GM21619 (cell line): Measurements from ENCODE around the gene MBD6.
A peak's percentile ranks its signal among the peaks of the same experiment; 100 is the strongest.

Experiments used
- ATAC-seq: cut with Tn5 transposase; IDR thresholded peaks from one replicate; pipeline ENCODE4 v1.9.1; 2021; ENCODE audit not compliant: unreplicated experiment

MBD6 gene, protein sequence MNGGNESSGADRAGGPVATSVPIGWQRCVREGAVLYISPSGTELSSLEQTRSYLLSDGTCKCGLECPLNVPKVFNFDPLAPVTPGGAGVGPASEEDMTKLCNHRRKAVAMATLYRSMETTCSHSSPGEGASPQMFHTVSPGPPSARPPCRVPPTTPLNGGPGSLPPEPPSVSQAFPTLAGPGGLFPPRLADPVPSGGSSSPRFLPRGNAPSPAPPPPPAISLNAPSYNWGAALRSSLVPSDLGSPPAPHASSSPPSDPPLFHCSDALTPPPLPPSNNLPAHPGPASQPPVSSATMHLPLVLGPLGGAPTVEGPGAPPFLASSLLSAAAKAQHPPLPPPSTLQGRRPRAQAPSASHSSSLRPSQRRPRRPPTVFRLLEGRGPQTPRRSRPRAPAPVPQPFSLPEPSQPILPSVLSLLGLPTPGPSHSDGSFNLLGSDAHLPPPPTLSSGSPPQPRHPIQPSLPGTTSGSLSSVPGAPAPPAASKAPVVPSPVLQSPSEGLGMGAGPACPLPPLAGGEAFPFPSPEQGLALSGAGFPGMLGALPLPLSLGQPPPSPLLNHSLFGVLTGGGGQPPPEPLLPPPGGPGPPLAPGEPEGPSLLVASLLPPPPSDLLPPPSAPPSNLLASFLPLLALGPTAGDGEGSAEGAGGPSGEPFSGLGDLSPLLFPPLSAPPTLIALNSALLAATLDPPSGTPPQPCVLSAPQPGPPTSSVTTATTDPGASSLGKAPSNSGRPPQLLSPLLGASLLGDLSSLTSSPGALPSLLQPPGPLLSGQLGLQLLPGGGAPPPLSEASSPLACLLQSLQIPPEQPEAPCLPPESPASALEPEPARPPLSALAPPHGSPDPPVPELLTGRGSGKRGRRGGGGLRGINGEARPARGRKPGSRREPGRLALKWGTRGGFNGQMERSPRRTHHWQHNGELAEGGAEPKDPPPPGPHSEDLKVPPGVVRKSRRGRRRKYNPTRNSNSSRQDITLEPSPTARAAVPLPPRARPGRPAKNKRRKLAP

DNA sequence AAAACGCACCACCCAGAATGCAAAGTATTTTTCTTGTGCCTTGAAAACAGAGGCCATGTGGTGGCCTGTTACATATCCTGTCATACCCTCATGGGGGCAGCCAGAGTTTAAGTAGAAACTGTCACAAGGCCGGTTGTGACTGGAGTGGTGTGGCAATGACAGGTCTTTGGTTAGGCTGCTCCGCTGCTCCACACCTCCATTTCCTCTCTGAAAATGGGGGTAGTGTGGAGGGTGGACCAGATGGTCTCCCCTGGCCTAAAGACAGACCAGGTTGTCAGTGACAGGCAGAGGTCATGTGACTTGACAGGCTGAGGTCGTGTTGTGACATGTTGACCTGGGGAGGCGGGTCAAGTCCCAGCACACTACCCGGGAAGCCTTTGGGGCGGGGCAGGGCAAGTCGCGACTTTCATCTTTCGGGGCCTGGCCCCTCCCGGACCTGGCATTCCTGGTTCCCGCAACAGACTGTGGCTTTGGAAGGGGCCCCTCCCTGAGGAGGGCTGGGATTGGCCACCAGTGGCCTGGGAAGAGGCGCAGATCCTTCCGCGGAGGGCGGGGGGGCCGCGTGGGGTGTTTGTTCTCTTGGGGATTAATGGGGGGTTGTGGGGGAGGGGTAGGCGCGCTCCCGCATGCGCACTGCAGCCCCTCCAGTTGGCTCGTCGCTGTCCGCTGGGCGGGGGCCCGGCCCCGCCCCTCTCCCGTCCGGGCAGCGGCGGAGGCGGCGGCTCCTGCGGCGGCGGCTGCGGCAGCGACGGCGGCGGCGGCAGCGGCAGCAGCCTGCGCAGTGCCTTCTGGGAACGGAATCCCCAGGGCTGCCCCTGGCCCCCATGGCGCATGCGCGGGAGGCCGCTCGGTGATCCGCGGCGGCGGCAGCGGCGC is at the start of gene MBD6:
Gene MBD6 (plus strand): TSS at position 814 of the 876 bp plus-strand sequence. CDS start 1,480 bp downstream, outside the sequence.
- peak; percentile 34 for ATAC-seq

DNA sequence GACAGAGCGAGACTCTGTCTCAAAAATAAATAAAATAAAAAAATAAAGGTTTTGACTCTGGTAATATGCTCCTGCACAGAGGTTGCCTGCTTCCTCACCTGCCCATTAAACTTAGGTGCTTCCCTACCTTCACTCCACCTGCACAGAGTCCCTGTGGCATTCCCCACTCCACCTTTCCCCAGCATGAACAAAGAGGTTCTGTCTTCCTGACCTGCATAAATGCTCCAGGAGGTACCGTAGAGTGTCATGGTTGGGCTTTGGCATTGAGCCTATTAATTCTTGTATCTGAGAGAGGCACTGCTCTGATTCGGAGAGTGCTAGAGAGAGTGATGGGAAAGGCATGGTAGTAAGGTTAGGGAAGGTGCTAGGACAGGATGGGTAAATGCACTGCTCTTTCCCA is 49.2 kb upstream of the MBD6 start:
- no peak for ATAC-seq

DNA sequence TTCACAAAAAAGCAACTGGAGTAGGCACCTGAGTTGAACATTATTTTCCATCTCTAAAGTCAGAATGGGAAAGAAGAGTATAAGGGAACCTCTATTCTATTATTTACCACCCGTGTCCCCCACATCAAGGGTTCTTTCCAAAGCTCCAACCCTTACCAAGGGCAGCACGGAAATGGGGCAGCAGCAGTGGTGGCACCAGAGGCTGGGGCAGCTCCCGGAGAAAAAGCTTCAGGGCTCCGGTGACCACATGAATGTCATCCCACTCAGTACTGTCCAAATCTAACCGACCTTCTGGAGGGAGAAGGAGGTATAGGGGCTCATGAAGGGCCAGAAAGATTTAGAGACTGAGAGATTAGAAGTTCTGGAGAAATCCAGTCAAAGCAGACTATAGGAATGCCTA is 48.7 kb upstream of the MBD6 start:
- ATAC-seq, result no peak

DNA sequence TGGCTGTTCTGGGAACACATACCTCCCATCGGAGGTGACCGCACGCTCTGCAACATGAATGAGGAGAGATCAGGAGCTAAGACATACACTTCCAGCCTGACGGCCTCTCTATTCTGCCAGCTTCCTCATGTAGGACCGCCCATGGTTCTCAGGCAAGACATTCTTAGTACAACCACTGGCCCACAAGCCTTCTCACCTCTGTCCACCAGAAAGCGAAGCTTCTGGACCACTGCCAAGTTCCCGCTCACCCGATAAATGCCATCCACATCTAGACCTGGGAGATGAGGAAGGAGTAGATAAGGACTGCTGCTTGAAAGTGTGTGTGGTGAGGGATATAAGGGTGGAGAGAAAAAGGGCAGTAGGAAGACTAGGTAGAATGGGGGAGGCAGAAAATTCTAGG is 48.2 kb upstream of the MBD6 start:
- no peak for ATAC-seq

DNA sequence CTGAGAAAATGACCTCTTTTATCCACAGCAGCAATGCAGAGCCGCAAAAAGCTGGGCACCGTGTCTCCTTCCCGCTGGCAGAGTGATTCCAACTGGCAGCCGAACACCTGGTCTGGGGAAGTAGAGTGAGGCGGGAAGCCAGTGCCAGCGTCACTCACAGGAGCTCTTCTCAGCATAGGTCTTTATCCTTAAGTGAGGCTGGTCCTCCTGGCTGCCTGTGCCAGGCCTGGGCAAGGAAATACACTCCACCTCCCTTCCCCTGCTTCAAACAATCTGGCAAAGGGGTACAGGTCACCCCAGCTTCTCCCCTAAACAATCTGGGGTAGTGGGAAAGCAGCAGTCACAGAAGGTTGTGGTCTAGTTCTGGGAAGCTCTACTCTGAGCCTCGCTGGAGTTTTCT is 47.8 kb upstream of the MBD6 start:
- ATAC-seq, result no peak

DNA sequence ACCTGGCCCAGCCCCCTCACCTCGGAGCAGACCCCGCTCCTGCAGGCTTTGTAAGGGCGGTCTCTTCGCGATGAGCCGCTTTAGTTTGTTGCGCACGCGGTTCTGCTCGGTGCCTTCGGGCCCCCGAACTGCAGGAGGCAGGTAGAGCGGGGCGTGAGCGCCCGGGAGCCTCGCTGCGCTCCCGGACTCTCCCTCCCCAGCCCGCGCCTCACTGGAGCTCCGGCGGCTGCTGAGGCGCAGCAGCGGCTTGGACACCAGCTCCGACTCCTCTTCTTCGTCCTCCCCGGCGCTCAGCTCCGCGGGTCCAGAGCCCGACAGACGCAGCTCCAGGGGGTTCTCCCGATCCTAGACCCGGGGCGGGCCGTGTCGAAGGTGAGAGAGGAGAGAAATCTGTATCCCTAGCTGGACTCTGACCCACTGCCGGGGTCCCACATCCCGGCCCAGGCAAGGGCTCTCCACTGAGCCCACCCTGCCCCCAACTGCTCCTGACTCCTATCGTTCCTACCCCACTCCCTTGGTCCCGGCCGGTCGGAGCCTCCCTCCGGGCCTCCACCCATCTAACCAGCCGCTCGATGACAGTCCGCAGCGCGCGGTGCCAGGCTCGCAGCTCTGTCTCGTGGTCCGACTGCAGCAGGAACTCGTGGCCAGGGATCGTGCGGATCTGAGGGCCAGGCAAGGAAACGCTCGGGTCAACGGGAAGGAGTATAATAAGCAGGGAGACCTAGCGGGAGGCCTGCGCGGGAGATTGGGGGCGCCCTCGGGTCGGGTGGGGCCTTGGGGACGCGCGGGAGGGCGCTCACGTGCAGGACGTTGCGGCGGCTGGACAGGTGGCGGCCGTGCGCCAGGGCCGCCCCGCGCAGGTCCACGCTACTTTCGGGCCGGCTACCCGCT is 47.1 kb upstream of the MBD6 start:
- ATAC-seq, result no peak

DNA sequence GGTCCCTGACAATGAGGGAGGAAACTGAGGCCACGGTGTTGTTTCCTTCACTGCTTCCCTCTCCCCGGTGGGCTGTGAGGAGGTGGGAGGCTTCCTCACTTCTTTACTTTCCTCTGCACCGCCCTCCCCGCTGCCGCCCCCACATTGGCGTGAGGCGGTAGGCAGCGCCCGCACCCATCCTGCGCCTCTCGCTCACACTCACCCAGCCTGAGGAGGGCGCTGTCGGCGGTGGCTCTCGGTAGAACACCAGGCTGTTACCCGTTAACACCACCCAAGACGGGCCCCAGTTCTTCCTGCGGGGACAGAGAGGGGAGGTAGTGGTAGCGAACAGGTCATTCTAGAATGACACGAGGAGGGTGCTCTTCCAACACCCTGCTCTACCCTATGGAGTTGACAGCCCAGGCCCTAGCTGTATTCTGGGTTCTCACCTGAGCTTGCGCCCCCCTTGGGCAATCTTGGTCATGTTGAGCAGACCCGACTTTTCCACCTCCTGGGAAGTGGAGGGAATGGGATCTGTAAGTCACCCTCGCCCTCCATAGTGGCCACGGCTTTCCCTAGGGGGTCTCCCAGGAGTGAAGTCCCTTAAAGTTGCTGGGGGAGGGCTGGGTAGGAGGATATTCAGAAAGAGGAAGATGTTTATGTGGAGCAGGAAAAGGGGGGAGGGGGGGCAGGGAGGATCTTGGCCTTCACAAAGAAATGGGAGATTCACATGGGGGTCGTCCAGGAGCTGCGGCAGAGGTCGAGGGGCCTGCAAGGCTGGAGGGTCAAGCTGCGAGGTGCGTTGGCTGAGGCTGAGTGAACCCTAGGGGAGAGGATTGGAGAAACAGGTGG is 46.2 kb upstream of the MBD6 start:
- peak; percentile 31 for ATAC-seq

DNA sequence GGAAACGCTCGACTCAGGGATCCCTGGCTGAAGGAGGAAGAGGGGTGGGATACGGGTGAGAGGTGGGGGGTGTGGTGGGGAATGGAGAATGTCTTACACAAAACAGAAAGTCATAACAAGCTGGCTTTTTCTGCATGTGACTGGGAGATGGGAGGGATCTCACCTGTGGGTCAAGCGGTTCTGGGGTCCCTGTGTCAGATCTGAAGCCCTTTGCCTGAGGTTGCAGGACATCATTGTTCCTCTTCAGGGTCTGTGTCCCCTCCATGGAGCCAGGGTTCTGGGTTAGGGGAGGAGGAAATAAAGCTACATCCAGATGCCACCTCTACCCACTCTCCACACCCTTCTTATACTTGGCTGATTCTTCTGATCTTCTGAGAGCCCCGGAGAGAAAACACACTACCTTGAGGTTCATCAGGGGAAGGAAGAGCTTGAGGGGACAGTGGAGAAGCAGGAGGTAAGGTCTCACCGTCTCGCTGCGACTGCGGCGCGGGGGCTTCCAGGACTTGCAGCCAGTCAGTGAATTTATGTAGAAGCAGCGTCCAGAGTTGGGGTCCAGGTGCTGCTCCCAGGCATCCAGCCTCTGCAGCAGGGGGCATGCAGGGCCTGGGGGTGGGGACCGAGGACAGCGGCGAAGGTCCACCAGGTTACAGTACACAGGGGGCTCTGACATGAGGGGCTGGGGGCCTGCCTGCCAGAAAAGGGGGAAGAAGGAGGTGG is 45.5 kb upstream of the MBD6 start:
- no peak for ATAC-seq

DNA sequence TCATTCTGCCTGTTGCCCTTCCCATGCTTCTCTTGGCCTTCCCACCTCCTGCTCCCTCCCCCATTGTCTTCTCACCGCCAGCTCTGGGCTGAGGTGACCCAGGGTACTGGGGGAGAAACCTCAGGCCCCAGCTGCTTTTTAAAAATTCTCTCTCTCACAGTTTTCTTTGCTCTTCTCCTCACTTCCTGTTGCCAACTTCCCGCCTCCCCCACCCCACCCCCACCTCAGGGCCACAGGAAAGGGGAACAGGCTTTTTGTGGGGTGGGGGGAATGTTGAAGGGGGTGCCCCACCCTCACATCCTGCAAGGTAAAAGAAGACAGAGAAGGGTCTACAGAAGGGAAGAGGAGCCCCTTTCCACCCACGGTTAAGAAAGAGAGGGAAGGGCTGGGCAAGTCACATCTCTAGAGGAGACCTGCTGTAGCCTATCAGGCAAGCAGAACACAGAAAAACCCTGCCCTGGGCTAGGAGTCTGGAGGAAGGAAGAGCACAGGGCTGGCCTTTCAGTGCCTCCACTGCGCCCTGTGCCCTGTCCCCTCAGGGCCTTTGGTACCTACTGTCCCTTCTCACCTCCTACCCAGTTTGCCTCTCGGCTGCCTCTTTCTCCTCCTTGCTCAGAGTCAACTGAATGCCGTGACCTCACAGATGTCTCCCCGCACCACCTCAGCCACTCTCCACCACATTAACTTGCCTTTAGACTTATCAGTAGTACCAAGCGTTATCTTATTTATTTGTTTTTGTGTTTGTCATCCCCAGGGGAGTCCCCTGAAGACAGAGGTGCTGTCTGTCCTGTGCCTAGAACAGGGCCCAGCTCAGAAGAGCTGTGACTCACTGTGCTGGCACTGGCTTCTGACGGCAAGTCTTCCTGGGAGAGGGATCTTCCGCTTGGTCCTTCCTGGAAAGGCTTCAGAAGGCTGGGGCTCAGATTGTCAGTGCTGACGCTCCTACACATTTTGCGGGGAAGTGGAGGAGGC is 44.6 kb upstream of the MBD6 start:
- peak; percentile 31 for ATAC-seq

DNA sequence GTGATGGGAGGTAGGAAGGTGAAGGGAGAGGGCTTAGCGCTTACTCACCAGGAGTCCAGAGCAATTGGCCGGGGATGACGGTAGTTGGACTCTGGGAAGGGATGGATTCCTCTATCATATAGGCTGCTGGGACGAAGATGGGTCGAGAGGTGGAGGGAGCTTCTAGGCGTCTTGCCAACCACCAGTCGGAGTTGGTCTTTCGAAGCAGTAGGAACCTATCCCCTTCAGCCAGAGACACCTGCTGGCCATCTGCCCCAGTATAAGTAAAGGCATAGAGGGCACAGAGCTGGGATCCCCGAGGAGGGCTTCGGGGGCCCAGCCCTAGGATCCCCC is 43.6 kb upstream of the MBD6 start:
- ATAC-seq, result no peak

DNA sequence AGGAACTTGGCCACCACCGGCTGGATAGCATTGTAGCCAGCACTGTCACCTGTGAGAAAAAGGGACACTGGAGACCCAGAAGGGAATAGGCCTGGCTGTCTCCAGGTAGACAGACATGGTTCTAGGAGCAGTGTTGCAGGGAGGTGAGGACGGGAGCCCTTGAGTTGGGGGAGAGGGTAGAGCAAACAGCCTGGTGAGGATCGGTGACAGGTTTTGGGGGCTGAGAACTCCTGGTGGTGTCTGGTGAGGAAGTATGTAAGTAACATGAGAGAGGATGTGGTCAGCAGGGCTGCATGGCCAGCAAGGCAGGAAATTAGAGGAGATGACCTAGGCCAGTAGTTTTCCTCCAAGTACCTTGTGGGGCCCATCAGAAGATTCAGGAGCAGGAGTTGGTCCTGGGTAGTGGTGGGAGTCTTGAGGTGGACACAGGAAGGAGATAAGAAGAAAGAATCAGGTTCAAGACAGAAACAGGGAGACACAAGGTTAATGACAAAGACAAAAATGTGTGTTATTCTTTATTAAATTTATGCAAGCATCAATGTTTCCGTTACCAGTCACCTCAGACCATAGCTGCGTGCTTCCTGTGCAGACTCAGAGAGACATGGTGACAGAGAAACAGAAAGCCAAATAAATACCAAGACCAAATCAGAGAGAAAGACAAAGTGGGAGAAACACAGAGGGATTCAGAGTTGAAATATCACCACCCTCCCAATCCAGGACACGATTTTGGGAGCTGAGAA is 43.1 kb upstream of the MBD6 start, which contains the start of gene ARHGAP9:
Gene ARHGAP9 (minus strand): TSS at position 491 of the 740 bp plus-strand sequence. CDS start 460 bp downstream, at position 31.
- ATAC-seq, result peak; percentile 36

DNA sequence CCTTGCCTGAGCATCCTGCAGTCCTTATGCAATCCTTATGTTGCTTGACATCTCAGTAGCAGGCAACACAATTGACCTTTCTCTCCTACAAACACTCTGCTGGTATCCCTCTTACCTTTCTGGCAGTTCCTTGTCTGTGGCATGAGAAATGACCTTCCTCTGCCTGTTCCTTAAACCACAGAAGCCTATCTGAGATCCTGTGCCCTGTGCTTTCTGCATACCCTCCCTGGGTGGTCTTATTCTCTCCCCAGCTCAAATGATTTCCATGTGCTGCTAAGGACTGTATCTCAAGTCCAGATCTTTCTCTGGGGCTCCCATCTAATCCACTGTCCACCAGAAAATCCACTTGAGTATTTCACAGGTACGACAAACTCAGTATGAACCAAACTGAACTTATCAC is 41.0 kb upstream of the MBD6 start:
- no peak for ATAC-seq

DNA sequence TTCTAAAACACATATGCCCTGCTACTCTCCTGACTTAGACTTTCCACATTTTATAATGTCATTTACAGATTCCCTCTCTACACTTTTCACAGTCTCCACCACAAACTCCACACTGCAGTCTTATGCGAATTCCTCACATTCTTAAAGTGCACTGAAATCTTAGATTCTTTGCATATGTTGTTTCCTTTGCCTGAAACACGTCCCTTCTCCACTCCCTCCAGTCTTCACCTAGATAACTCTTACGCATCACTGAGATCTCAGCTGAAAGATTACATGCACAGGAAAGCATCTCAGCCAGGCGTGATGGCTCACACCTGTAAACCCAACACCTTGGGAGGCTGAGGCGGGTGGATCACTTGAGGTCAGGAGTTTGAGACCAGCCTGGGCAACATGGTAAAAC is 39.2 kb upstream of the MBD6 start:
- no peak for ATAC-seq

DNA sequence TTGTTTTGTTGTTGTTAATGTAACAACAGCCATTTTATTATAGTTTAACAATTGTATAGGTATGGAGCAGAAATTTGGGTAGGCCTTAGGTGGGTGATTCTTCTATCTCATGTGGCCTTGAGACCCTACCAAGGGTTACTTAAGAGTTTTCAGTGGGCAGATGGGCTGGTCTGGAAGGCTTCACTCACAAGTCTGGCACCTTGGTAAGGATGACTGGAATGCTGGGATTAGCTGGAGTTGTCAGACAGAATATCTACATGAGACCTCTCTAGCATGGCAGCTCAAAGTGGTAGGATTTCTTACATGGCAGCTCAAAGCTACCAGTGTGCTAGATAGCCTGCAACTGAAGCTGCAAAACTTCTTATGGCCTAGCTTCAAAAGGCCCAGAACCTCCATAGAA is 36.9 kb upstream of the MBD6 start:
- no peak for ATAC-seq

DNA sequence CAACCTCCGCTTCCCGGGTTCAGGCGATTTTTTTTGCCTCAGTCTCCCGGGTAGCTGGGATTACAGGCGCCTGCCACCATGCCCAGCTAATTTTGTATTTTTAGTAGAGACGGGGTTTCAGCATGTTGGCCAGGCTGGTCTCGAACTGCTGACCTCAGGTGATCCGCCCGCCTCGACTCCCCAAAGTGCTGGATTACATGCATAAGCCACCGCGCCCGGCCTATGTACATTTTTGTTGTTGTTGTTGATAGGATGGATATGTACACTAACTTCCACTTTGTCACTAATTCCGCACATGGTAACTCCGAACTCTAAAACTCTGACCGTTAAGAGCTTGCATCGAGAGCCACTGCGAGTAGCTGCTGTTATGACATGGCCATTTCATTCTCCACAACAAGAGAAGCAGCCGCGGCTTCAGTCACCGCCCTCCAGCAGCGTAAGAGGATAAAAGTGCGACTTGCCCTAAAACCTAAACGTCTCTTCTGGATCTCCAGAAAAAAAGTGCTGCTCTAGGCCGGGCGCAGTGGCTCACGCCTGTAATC is 35.5 kb upstream of the MBD6 start:
- no peak for ATAC-seq
